Measurements from ENCODE around the gene TMEM87B. TPM values are rescaled to one million over a fixed set of nuclear protein-coding genes. Genes with fewer than 3 reads are reported as not detected.
A peak's percentile ranks its signal among the peaks of the same experiment; 100 is the strongest.

The TMEM87B gene
- total and polyA plus RNA-seq, 10 of the 15 experiments (the other 5 are each of a cell fraction or from before 2014, with no cell fraction given) = 5.7 to 20.6 (median 12.3) TPM

DNA sequence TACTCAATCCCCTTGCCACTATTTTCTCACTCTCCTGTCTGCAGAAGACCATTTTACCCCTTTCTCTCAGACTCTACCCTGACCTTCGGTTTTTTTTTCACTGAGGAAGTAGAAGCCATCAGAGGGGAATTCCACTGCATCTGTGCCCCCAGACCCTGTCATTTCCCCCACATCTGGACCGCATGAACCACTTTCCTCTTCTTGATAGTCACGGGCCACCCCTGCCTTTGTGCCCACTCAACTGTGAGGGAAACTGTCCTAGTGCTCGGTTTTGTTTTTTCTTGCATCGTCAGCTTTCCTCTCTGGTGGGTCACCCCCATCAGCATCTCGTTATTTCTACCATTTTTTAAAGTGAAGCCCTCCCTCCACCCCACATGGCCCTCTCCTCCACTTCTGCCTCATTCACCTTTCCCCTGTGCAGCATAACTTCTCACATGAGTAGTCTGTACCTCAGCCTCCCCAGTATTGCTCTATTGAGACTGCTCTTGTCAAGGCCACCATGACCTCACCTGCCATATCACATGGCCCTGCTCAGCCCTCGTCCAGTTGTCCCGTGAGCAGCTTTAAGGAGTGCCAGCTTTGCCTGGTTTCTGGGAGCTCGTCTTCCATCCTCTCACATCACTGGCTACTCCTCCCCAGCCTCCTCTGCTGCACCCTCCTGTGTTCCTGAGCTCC, 32.4 kb downstream of the TMEM87B start (continued):
- TF ChIP-seq, protein P1, sequence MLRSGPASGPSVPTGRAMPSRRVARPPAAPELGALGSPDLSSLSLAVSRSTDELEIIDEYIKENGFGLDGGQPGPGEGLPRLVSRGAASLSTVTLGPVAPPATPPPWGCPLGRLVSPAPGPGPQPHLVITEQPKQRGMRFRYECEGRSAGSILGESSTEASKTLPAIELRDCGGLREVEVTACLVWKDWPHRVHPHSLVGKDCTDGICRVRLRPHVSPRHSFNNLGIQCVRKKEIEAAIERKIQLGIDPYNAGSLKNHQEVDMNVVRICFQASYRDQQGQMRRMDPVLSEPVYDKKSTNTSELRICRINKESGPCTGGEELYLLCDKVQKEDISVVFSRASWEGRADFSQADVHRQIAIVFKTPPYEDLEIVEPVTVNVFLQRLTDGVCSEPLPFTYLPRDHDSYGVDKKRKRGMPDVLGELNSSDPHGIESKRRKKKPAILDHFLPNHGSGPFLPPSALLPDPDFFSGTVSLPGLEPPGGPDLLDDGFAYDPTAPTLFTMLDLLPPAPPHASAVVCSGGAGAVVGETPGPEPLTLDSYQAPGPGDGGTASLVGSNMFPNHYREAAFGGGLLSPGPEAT (IDR thresholded peaks at IDR 0.05; ENCODE audit: low read depth) = 0 out of 2 replicates have a peak, but pooled peaks have one; percentile 34
- TF ChIP-seq KAT2A (conservative IDR thresholded peaks at IDR 0.05; ENCODE audit: control insufficient read depth, low read depth, low read length) (no peak), NRF1 (conservative IDR thresholded peaks at IDR 0.05; ENCODE audit: low read depth, low read length) (no peak), NFYA (IDR thresholded peaks at IDR 0.05; ENCODE audit: borderline replicate concordance, low read depth, low read length) (no peak), LARP7 (IDR thresholded peaks at IDR 0.05) (no peak), BHLHE40 (IDR thresholded peaks at IDR 0.05; ENCODE audit: borderline replicate concordance in 1 of 2, low read depth in 2 of 2, low read length in 1 of 2) (peak; percentile 76 to 79), MEF2B (IDR thresholded peaks at IDR 0.05; ENCODE audit: partially characterized antibody, poor library complexity, severe bottlenecking) (no peak), CREM (IDR thresholded peaks at IDR 0.05; ENCODE audit: low read depth) (peak; percentile 61; the same call in 1 of the 2 replicates), POU2F2 (IDR thresholded peaks at IDR 0.05; ENCODE audit: borderline replicate concordance, low read depth, low read length) (no peak), DPF2 (IDR thresholded peaks at IDR 0.05) (no peak), CHD1 (IDR thresholded peaks at IDR 0.05; ENCODE audit: low read depth, low read length) (no peak), WRNIP1 (IDR thresholded peaks at IDR 0.05; ENCODE audit: borderline replicate concordance, low read depth, low read length) (no peak), ZNF384 (IDR thresholded peaks at IDR 0.05; ENCODE audit: borderline replicate concordance, low read depth, low read length) (no peak), ETV6 (conservative IDR thresholded peaks at IDR 0.05 in 1 of 2, IDR thresholded peaks at IDR 0.05 in 1 of 2; ENCODE audit: borderline replicate concordance in 1 of 2, low read depth in 1 of 2) (peak in 1 of 2 experiments; percentile 88; a peak in 2 of 4 replicates), STAT3 (IDR thresholded peaks at IDR 0.05; ENCODE audit: low read depth, low read length) (no peak), IKZF2 (IDR thresholded peaks at IDR 0.05) (no peak), JUNB (IDR thresholded peaks at IDR 0.05) (no peak), CBX3 (IDR thresholded peaks at IDR 0.05; ENCODE audit: borderline replicate concordance, low read depth) (no peak), RAD51 (IDR thresholded peaks at IDR 0.05) (no peak), SUZ12 (IDR thresholded peaks at IDR 0.05; ENCODE audit: unreplicated experiment) (no peak)
- TF ChIP-seq, protein P2, sequence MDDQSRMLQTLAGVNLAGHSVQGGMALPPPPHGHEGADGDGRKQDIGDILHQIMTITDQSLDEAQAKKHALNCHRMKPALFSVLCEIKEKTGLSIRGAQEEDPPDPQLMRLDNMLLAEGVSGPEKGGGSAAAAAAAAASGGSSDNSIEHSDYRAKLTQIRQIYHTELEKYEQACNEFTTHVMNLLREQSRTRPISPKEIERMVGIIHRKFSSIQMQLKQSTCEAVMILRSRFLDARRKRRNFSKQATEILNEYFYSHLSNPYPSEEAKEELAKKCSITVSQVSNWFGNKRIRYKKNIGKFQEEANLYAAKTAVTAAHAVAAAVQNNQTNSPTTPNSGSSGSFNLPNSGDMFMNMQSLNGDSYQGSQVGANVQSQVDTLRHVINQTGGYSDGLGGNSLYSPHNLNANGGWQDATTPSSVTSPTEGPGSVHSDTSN (IDR thresholded peaks at IDR 0.05; ENCODE audit: insufficient replicate concordance, low read depth, low read length) = no peak
- TF ChIP-seq, protein P3, sequence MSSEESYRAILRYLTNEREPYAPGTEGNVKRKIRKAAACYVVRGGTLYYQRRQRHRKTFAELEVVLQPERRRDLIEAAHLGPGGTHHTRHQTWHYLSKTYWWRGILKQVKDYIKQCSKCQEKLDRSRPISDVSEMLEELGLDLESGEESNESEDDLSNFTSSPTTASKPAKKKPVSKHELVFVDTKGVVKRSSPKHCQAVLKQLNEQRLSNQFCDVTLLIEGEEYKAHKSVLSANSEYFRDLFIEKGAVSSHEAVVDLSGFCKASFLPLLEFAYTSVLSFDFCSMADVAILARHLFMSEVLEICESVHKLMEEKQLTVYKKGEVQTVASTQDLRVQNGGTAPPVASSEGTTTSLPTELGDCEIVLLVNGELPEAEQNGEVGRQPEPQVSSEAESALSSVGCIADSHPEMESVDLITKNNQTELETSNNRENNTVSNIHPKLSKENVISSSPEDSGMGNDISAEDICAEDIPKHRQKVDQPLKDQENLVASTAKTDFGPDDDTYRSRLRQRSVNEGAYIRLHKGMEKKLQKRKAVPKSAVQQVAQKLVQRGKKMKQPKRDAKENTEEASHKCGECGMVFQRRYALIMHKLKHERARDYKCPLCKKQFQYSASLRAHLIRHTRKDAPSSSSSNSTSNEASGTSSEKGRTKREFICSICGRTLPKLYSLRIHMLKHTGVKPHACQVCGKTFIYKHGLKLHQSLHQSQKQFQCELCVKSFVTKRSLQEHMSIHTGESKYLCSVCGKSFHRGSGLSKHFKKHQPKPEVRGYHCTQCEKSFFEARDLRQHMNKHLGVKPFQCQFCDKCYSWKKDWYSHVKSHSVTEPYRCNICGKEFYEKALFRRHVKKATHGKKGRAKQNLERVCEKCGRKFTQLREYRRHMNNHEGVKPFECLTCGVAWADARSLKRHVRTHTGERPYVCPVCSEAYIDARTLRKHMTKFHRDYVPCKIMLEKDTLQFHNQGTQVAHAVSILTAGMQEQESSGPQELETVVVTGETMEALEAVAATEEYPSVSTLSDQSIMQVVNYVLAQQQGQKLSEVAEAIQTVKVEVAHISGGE (CRISPR knock-in tag; IDR thresholded peaks at IDR 0.05) = no peak
- TF ChIP-seq, protein P4, sequence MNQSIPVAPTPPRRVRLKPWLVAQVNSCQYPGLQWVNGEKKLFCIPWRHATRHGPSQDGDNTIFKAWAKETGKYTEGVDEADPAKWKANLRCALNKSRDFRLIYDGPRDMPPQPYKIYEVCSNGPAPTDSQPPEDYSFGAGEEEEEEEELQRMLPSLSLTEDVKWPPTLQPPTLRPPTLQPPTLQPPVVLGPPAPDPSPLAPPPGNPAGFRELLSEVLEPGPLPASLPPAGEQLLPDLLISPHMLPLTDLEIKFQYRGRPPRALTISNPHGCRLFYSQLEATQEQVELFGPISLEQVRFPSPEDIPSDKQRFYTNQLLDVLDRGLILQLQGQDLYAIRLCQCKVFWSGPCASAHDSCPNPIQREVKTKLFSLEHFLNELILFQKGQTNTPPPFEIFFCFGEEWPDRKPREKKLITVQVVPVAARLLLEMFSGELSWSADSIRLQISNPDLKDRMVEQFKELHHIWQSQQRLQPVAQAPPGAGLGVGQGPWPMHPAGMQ (IDR thresholded peaks at IDR 0.05; ENCODE audit: borderline replicate concordance) = no peak
